ENCODE measurements around the gene ADK.
A peak's percentile ranks its signal among the peaks of the same experiment; 100 is the strongest.

Gene ADK

GRCh38 chr10:74685564-74685963 is 534.5 kb downstream of the ADK start:
- DNase-seq = no peak

DNA sequence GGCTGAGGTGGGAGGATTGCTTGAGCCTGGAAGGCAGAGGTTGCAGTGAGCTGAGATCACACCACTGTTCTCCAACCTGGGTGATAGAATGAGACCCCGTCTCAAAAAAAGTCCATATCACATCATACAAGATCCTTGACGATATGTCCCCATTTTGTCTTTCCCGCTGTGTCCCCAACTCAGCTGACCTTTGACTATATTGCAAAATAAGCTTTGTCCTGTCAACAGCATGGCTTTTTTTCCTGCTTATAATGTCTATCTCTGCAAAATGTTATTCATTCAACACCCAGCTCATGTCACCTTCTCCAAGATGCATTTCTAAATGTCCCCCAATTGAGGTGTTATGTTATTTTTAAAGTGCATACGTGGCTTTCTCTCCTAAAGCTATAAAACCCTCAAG is 539.4 kb downstream of the ADK start:
- no peak for DNase-seq

DNA sequence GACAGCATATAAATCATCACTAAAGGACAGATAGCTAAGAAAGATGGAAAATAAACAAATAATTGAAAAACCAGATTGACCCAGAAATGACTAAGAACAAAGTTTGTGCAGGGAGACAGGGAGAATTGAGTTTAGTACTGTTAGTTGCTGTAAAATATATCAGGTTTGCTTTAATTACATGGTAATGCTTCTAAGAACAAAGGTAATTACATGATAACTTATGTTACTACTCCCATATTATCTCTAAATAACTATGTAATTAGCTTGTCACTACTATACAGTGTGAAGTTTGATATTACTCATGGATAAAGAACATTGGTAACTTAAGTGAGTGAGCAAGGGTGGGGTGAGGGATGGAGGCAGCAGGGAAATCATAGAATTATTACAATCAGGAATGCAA is 540.1 kb downstream of the ADK start:
- no peak for DNase-seq

- no peak for DNase-seq
These were observed 553.8 kb downstream of the ADK start for GRCh38 chr10:74704629-74705357.

GRCh38 chr10:74705358-74705980 is 554.4 kb downstream of the ADK start:
- no peak for DNase-seq

GRCh38 chr10:74706966-74707365 is 555.9 kb downstream of the ADK start:
- DNase-seq = no peak

GRCh38 chr10:74708246-74708645 is 557.2 kb downstream of the ADK start:
- DNase-seq = no peak

GRCh38 chr10:74718208-74718607 is 567.2 kb downstream of the ADK start:
- DNase-seq = no peak

DNA sequence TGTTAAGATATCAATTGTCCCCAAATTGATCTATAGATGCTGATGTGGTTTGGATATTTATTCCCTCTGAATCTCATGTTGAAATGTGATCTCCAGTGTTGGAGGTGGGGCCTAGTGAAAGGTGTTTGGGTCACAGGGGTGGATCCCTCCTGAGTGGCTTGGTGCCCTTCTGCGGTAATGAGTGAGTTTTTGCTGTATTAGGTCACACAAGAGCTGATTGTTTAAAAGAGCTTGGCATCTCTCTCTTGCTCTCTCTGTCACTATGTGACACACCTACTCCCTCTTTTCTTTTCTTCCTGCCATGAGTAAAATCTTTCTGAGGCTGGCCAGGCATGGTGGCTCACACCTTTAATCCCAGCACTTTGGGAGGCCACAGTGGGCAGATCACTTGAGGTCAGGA is 577.2 kb downstream of the ADK start:
- DNase-seq = no peak

GRCh38 chr10:74730246-74730645 is 579.2 kb downstream of the ADK start:
- DNase-seq = no peak

DNA sequence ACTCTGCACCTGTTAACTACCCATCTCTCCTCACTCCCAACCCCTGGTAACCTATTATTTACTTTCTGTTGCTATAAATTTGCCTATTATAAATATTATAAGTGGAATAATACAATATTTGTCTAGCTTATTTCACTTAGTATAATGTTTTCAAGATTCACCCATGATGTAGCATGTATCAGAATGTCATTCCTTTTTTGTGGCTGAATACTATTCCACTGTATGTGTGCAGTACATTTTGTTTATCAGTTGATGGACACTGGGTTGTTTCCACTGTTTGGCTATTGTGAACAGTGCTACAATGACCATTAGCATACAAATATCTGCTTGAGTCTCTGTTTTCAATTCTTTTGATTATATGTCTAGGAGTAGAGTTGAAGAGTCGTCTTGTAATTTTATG is 582.6 kb downstream of the ADK start:
- no peak for DNase-seq

DNA sequence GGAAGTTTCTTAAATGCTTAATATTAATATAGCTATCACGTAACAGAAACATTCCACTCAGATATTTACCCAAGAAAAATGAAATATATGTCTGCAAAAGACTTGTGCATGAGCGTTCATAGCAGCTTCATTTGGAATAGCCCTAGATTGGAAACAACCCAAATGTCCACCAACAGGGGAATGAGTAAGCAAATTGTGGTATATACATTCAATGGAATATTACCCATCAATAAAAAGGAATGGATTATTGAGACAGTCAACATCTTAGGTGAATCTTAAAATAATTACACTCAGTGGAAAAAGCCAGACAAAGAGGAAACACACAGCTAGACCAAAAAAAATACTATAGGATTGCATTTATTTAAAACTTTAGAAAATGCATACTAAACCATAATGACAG is 585.0 kb downstream of the ADK start:
- DNase-seq = no peak

DNA sequence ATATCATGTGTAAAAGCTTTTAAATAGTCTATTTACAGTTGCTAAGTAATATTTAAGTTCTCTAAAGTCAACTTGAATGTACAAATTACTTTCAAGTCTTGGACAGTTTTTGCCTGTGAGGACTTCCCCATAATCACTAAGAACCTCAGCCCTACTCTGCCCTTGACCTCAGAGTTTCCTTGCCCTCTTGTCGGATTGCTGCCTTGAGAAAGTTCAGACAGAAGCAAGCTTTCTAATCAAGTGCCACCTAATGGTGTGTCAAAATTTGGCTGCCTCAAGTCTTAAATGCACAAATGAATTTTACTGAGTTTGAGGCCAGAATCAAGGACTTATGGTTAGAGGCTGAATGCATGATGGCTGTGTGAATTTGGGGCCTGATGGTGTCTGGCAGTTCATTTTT is 587.0 kb downstream of the ADK start:
- no peak for DNase-seq

GRCh38 chr10:74738542-74738941 is 587.5 kb downstream of the ADK start:
- DNase-seq = no peak

DNA sequence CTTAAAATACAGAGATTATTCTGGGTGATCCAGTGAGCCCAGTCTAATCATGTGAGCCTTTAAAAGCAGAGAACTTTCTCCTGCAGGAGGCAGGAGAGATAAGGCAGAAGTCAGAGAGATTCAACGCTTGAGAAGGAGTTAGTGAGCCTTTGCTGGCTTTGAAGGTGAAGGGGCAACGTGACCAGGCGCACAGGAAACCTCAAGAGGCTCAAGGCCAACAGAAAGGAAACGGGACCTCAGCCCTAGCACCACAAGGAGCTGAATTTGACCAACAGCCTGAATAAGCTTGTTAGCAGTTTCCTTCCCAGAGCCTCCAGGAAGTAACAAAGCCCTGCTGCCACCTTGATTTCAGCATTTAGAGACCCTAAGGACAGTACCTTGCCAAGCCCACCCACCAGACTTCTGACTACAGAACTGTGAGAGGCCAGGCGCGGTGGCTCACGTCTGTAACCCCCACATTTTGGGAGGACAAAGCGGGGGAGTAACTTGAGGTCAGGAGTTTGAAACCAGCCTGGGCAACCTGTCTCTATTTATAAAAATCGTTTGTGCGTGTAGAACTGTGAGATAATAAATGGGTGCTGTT is 588.1 kb downstream of the ADK start:
- peak in 1 of 2 donors; percentile 4 for DNase-seq

GRCh38 chr10:74743401-74743800 is 592.4 kb downstream of the ADK start:
- DNase-seq = no peak

- DNase-seq = no peak
These were observed 594.4 kb downstream of the ADK start for GRCh38 chr10:74745449-74745848.

DNA sequence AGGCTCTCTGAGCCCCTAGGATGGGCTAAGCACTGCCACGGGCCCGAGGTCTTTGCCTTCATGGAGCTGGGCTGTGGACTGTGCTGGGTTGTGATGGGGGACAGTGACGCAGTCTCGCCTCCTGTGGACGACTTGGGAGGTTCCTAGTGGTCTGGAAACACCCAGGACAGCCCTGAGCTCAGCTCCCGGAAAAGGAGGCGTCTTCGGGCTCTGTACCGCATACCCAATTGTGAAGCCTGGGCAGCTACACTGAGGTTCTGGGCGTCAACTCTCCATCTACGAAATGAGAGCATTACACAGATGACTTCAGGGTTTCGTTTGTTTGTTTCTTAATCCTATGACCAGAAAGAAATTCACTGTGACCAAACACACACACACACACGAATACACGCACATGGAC is 595.8 kb downstream of the ADK start:
- no peak for DNase-seq

- no peak for DNase-seq
These were observed 597.5 kb downstream of the ADK start for GRCh38 chr10:74748468-74749031.

DNA sequence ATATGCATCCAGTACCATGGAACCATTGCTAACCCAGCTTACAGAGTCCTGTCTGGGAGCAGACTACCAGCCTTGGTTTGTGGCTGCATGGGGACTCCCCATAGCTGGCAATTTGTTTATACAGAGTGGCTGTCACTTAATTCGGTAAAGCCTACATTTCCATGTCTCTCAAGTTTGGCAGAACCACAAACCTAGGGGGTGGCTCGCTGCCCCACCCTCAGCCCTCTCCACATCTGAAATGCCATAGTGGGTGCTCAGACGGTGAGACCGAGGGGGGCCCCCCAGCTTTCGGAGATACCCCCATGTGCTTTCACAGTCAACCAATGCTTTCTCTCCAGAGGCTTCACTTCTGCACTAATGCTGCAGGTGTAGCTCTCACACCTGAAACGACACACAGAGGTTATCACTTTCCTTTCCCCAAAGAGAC is 599.8 kb downstream of the ADK start:
- DNase-seq = no peak

- no peak for DNase-seq
These were observed 601.5 kb downstream of the ADK start for GRCh38 chr10:74752371-74753040.

DNA sequence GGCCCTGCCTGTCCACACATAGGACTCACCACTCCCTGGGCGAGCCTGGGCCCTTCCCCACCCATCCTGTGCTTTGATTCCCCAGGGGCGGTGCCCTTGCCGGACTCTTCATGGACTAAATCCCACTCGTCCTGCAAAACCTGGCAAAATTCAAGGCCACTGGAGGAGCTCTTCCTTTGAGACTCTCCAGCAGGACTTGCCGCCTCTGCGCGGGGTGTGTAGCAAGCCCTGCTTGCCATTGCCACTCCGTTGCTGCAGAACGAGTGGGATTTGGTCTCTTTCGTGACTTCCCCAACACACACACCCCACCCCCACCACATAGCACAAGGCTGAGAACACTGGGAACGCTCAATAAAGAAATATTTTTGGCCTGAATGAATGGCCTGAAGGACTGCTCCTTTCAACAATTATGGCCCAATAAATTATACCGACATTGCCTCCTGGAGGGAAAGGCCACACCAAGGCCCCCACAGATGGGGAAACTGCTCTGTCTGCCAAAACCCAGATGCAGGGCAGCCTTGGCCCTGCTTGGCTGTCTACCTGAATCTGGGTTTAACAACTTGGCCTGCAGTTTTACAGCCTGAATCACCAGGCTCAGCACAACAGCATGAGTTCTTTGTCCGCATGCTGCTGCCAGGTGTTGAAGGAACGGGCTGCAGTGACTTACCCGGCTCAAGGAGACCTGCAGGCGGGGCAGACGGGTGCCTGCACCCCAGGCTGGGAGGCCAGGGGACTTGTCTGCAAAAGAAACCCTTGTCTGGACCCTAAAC is 602.6 kb downstream of the ADK start:
- no peak for DNase-seq

DNA sequence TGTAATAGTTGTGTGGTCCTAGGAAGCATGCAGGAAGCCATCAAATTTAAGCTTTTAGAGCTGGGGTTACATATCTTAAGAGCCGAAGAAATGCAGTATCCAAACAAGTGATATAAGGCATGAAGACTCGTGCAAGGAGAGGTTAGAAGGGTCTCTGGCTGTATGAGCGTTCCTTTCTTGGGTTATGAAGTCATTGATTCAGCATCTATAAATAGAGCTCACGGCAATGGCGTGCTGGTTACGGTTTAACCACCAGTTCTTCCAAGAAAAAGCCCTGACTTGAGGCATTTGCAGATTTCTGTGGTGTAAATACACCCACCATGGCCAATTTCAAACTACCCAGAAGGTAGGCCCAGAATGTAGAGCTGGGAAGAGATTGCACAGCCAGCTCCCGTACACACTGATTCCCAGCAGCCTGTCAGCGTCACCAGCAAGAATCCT is 603.4 kb downstream of the ADK start:
- DNase-seq = no peak

Data from stimulated activated CD4-positive, alpha-beta T cell treated with anti-CD3 and anti-CD28 coated beads, Interleukin-2, amount 100 ng/mL, for 48 hours (primary cell).